ENCODE measurements around the gene GAB2. TPM values are rescaled to one million over a fixed set of nuclear protein-coding genes. Genes with fewer than 3 reads are reported as not detected.

Gene GAB2
- total and polyA plus RNA-seq, 2 of the 13 experiments (the other 11 are each of a cell fraction or from before 2014, with no cell fraction given), result 4.1 to 8.6 TPM

- TF ChIP-seq SMAD9 (CRISPR knock-in tag; IDR thresholded peaks at IDR 0.05), result no peak
- no peak for TF ChIP-seq SNAPC2 (CRISPR knock-in tag; IDR thresholded peaks at IDR 0.05)
- no peak for TF ChIP-seq YY1 (IDR thresholded peaks at IDR 0.05; ENCODE audit: insufficient read depth, insufficient replicate concordance, low read depth, low read length)
- no peak for TF ChIP-seq KLF12 (CRISPR knock-in tag; IDR thresholded peaks at IDR 0.05; ENCODE audit: borderline replicate concordance)
- no peak for TF ChIP-seq ZNF710 (CRISPR knock-in tag; IDR thresholded peaks at IDR 0.05; ENCODE audit: borderline replicate concordance)
- no peak for TF ChIP-seq ZNF468 (CRISPR knock-in tag; IDR thresholded peaks at IDR 0.05)
- TF ChIP-seq REL (CRISPR knock-in tag; conservative IDR thresholded peaks at IDR 0.05), result no peak
These were observed 11.2 kb upstream of the GAB2 start (continued) for GRCh38 chr11:78428773-78429172.

- Histone ChIP-seq H3K27me3 (ENCODE audit: control insufficient read depth in 1 of 2, insufficient read depth in 2 of 2, low read length in 2 of 2) (no peaks in the 10 kb centered on the region), H3K79me2 (ENCODE audit: insufficient read depth, low read length) (no peaks in the 10 kb centered on the region), H3K4me3 (replicated peaks in 1 of 3; ENCODE audit: insufficient read depth in 1 of 3, low read depth in 2 of 3, low read length in 3 of 3) (no peak overlapping the region), H3K9ac (ENCODE audit: insufficient read depth, low read depth, low read length) (no peak overlapping the region), H4K20me1 (ENCODE audit: insufficient read depth, low read length) (no peaks in the 10 kb centered on the region), H3K4me2 (ENCODE audit: low read depth, low read length) (no peak overlapping the region), H3K4me1 (ENCODE audit: insufficient read depth, low read length) (no peaks in the 10 kb centered on the region), H2AFZ (ENCODE audit: low read length) (no peak overlapping the region), H3K36me3 (replicated peaks in 1 of 2; ENCODE audit: control insufficient read depth in 1 of 2, insufficient read depth in 2 of 2, low read length in 2 of 2) (peaks cover 0 to 4% of the 10 kb centered on the region in 2 experiments; a peak in 1 of 5 replicates), H3K9me3 (ENCODE audit: low read length) (no peaks in the 10 kb centered on the region), H3K27ac (ENCODE audit: extremely low read length, insufficient read depth, low read length) (no peak overlapping the region)
- intact Hi-C loops (cut with micrococcal nuclease; ENCODE audit: unreplicated experiment), result no loop called here
- POLR2A ChIA-PET, result no interaction called here
- in situ Hi-C loops (cut with HindIII; ENCODE audit: extremely low pct_ligation_motif_present, low pct_unique_long_range_greater_than_20kb), result no loop called here
- TF ChIP-seq, protein P1, sequence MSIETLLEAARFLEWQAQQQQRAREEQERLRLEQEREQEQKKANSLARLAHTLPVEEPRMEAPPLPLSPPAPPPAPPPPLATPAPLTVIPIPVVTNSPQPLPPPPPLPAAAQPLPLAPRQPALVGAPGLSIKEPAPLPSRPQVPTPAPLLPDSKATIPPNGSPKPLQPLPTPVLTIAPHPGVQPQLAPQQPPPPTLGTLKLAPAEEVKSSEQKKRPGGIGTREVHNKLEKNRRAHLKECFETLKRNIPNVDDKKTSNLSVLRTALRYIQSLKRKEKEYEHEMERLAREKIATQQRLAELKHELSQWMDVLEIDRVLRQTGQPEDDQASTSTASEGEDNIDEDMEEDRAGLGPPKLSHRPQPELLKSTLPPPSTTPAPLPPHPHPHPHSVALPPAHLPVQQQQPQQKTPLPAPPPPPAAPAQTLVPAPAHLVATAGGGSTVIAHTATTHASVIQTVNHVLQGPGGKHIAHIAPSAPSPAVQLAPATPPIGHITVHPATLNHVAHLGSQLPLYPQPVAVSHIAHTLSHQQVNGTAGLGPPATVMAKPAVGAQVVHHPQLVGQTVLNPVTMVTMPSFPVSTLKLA (IDR thresholded peaks at IDR 0.05), result no peak
- TF ChIP-seq ZNF251 (CRISPR knock-in tag; IDR thresholded peaks at IDR 0.05) (no peak), CENPT (CRISPR knock-in tag; IDR thresholded peaks at IDR 0.05; ENCODE audit: low read depth) (no peak), MXD1 (CRISPR knock-in tag; IDR thresholded peaks at IDR 0.05) (no peak), HOXA5 (CRISPR knock-in tag; IDR thresholded peaks at IDR 0.05) (no peak), TSC22D2 (CRISPR knock-in tag; IDR thresholded peaks at IDR 0.05; ENCODE audit: borderline replicate concordance) (no peak), ZFP36 (IDR thresholded peaks at IDR 0.05; ENCODE audit: borderline replicate concordance, low read depth, low read length, partially characterized antibody) (no peak), HIVEP1 (CRISPR knock-in tag; IDR thresholded peaks at IDR 0.05) (no peak), TARDBP (CRISPR knock-in tag; IDR thresholded peaks at IDR 0.05) (no peak), SP4 (CRISPR knock-in tag; IDR thresholded peaks at IDR 0.05) (no peak)
- TF ChIP-seq, protein P2, sequence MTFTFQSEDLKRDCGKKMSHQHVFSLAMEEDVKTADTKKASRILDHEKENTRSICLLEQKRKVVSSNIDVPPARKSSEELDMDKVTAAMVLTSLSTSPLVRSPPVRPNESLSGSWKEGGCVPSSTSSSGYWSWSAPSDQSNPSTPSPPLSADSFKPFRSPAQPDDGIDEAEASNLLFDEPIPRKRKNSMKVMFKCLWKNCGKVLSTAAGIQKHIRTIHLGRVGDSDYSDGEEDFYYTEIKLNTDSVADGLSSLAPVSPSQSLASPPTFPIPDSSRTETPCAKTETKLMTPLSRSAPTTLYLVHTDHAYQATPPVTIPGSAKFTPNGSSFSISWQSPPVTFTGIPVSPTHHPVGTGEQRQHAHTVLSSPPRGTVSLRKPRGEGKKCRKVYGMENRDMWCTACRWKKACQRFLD (CRISPR knock-in tag; IDR thresholded peaks at IDR 0.05; ENCODE audit: borderline replicate concordance), result no peak
- TF ChIP-seq, protein P3, sequence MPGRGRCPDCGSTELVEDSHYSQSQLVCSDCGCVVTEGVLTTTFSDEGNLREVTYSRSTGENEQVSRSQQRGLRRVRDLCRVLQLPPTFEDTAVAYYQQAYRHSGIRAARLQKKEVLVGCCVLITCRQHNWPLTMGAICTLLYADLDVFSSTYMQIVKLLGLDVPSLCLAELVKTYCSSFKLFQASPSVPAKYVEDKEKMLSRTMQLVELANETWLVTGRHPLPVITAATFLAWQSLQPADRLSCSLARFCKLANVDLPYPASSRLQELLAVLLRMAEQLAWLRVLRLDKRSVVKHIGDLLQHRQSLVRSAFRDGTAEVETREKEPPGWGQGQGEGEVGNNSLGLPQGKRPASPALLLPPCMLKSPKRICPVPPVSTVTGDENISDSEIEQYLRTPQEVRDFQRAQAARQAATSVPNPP (CRISPR knock-in tag; IDR thresholded peaks at IDR 0.05), result no peak
- FAIRE-seq, result no peak
- no peak for ATAC-seq
- BruUV-seq (replicated peaks), result no TSS peak
- DNase-seq (ENCODE audit: low spot score), result no peak
- CTCF ChIA-PET (ENCODE audit: low intra/inter-chr PET ratio, low total read pairs), result no interaction called here
These were observed 10.6 kb upstream of the GAB2 start for GRCh38 chr11:78428266-78428636.
